ENCODE results near the gene COA1.

DNA sequence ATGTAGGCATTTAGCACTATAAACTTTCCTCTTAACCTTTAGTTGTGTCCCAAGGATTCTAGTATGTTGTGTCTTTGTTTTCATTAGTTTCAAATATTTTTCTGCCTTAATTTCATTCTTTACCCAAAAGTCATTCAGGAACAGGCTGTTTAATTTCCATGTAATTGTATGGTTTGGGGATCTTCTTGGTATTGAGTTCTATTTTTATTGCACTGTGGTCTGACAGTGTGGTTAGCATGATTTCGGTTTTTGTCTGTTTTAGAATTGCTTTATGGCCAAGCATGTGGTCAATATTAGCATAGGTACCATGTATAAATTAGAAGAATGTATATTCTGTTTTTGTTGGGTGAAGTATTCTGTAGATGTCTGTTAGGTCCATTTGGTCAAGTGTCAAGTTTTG lies 26.3 kb downstream of the COA1 start:
- no peak for TF ChIP-seq POLR2A (IDR thresholded peaks at IDR 0.05)
- TF ChIP-seq, protein P1, sequence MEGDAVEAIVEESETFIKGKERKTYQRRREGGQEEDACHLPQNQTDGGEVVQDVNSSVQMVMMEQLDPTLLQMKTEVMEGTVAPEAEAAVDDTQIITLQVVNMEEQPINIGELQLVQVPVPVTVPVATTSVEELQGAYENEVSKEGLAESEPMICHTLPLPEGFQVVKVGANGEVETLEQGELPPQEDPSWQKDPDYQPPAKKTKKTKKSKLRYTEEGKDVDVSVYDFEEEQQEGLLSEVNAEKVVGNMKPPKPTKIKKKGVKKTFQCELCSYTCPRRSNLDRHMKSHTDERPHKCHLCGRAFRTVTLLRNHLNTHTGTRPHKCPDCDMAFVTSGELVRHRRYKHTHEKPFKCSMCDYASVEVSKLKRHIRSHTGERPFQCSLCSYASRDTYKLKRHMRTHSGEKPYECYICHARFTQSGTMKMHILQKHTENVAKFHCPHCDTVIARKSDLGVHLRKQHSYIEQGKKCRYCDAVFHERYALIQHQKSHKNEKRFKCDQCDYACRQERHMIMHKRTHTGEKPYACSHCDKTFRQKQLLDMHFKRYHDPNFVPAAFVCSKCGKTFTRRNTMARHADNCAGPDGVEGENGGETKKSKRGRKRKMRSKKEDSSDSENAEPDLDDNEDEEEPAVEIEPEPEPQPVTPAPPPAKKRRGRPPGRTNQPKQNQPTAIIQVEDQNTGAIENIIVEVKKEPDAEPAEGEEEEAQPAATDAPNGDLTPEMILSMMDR (IDR thresholded peaks at IDR 0.05), result no peak

All from Peyer's patch (tissue), 4 donors.